CD14-positive monocyte (primary cell): ENCODE data around the gene PKP4. TPM values are rescaled to one million over a fixed set of nuclear protein-coding genes. Genes with fewer than 3 reads are reported as not detected.

Experiments used
- DNase-seq, 3 donors: peaks; one replicate each; pipeline ENCODE4 v3.0.0-alpha.2; 2011 to 2022
- H2AFZ ChIP-seq: 2 replicates; pipeline ENCODE4 v1.6.0; 2012; ENCODE audit warnings: mild to moderate bottlenecking, low read depth, low read length, inconsistent platforms; ENCODE audit not compliant: insufficient read depth, poor library complexity, severe bottlenecking
- H3K27ac ChIP-seq, 2 donors: 1 replicate in 1 of 2; 2 replicates in 1 of 2; pipeline ENCODE4 v1.5.1; 2012 to 2013; ENCODE audit warnings: low read length in 2 of 2, control low read depth in 1 of 2, inconsistent platforms in 1 of 2, low read depth in 1 of 2, mild to moderate bottlenecking in 1 of 2
- H3K27me3 ChIP-seq, 2 donors: one replicate each; pipeline versions ENCODE4 v1.6.0 to v1.6.1; 2011 to 2013; ENCODE audit warnings: low read length in 2 of 2; ENCODE audit not compliant: control insufficient read depth in 2 of 2, insufficient read depth in 2 of 2
- H3K36me3 ChIP-seq, 2 donors: replicated peaks in 1 of 2; 1 replicate in 1 of 2; 2 replicates in 1 of 2; pipeline versions ENCODE4 v1.5.1 to v1.6.1; 2012 to 2013; ENCODE audit warnings: low read length in 2 of 2, control low read depth in 1 of 2, inconsistent platforms in 1 of 2, mild to moderate bottlenecking in 1 of 2; ENCODE audit not compliant: insufficient read depth in 2 of 2, control insufficient read depth in 1 of 2
- H3K4me1 ChIP-seq, 2 donors: 1 replicate in 1 of 2; 2 replicates in 1 of 2; pipeline versions ENCODE4 v1.5.1 to v1.6.1; 2012 to 2013; ENCODE audit warnings: low read length in 2 of 2, control low read depth in 1 of 2, inconsistent platforms in 1 of 2, mild to moderate bottlenecking in 1 of 2, moderate library complexity in 1 of 2; ENCODE audit not compliant: insufficient read depth in 2 of 2, control insufficient read depth in 1 of 2
- H3K4me2 ChIP-seq: replicated peaks from 2 replicates; pipeline ENCODE3; 2012; ENCODE audit warnings: low read length, moderate library complexity, mild to moderate bottlenecking; ENCODE audit not compliant: poor library complexity, severe bottlenecking; ENCODE audit errors: extremely low read depth
- H3K4me3 ChIP-seq, 3 experiments: fragments of 200-600 bp in 1 of 3; sonication (generic) in 1 of 3; replicated peaks in 1 of 3; 1 replicate in 2 of 3; 2 replicates in 1 of 3; pipeline ENCODE4 v1.5.1; 2011 to 2013; ENCODE audit warnings: low read length in 3 of 3, mild to moderate bottlenecking in 3 of 3, control low read depth in 2 of 3, low read depth in 2 of 3, inconsistent platforms in 1 of 3, moderate library complexity in 1 of 3
- H3K79me2 ChIP-seq: 2 replicates; pipeline ENCODE4 v1.6.0; 2012; ENCODE audit warnings: mild to moderate bottlenecking, control low read depth, inconsistent platforms, low read length, moderate library complexity; ENCODE audit not compliant: insufficient read depth
- H3K9ac ChIP-seq: 2 replicates; pipeline ENCODE4 v1.6.0; 2017; ENCODE audit warnings: low read length, mild to moderate bottlenecking; ENCODE audit not compliant: insufficient read depth, poor library complexity, severe bottlenecking
- H3K9me3 ChIP-seq, 2 donors: replicated peaks in 1 of 2; 1 replicate in 1 of 2; 2 replicates in 1 of 2; pipeline versions ENCODE4 v1.5.1 to v1.6.1; 2012 to 2013; ENCODE audit warnings: low read length in 2 of 2, control low read depth in 1 of 2; ENCODE audit not compliant: control insufficient read depth in 1 of 2, insufficient read depth in 1 of 2
- H4K20me1 ChIP-seq: 2 replicates; pipeline ENCODE4 v1.6.0; 2012; ENCODE audit warnings: mild to moderate bottlenecking, low read length, control low read depth, moderate library complexity; ENCODE audit not compliant: insufficient read depth
- H3K27ac Mint-ChIP-seq, 7 donors: one replicate each; pipeline ENCODE4 v1.8.0; 2020; ENCODE audit warnings: mild to moderate bottlenecking in 7 of 7, mixed read lengths in 7 of 7, moderate library complexity in 6 of 7, inconsistent platforms in 2 of 7
- H3K27me3 Mint-ChIP-seq, 3 donors: one replicate each; pipeline ENCODE4 v1.8.0; 2021 to 2022; ENCODE audit warnings: low read depth in 3 of 3, mild to moderate bottlenecking in 3 of 3, mixed read lengths in 3 of 3, moderate library complexity in 3 of 3, inconsistent platforms in 1 of 3
- H3K36me3 Mint-ChIP-seq, 2 donors: one replicate each; pipeline ENCODE4 v1.8.0; 2020; ENCODE audit warnings: mixed read lengths in 2 of 2, inconsistent platforms in 1 of 2, mild to moderate bottlenecking in 1 of 2
- H3K4me1 Mint-ChIP-seq: one replicate; pipeline ENCODE4 v1.8.0; 2020; ENCODE audit warnings: mild to moderate bottlenecking, mixed read lengths
- H3K4me3 Mint-ChIP-seq, 2 donors: one replicate each; pipeline ENCODE4 v1.8.0; 2020; ENCODE audit warnings: mild to moderate bottlenecking in 2 of 2, mixed read lengths in 2 of 2, moderate library complexity in 1 of 2
- H3K9me3 Mint-ChIP-seq, 7 donors: one replicate each; pipeline ENCODE4 v1.8.0; 2020 to 2022; ENCODE audit warnings: mixed read lengths in 7 of 7, mild to moderate bottlenecking in 6 of 7, moderate library complexity in 6 of 7, inconsistent platforms in 2 of 7
- CTCF ChIP-seq: fragments of 200-600 bp; IDR thresholded peaks from one replicate; pipeline ENCODE4 v1.8.0; 2022; ENCODE audit warnings: antibody characterized with exemption, mild to moderate bottlenecking
- WGBS: methylation state at CpG from one replicate; pipeline ENCODE4 v1.1.5; 2013; ENCODE audit warnings: missing lambda C conversion rate; ENCODE audit not compliant: insufficient coverage; 5-methylcytosine and 5-hydroxymethylcytosine counted together
- intact Hi-C, 2 donors: fragments of 100-400 bp; cut with micrococcal nuclease; formaldehyde crosslinking; loops; one replicate each; pipeline versions ENCODE4 v1.15.0 to v1.15.1; 2023
- polyA plus RNA-seq, 3 donors: library from polyadenylated mRNA; depleted of rRNA in 1 of 3; unstranded in 2 of 3; stranded (reverse) in 1 of 3; fragments of 300-500 nt in 2 of 3; fragments of >200 nt in 1 of 3; fragmentation: Illumina TruSeq in 2 of 3; gene quantifications; 1 replicate in 2 of 3; 2 replicates in 1 of 3; pipeline ENCODE4 v1.2.3, GENCODE V29; 2012 to 2021

Gene PKP4
- polyA plus RNA-seq, 3 donors = 0.33 to 9.4 (median 0.73) TPM

GRCh38 chr2:158519481-158519880 lies 62.7 kb downstream of the PKP4 start:
- WGBS = no CpG with 5 or more reads among the region's 2 CpGs
- Histone ChIP-seq H4K20me1 (no peaks in the 10 kb centered on the region), H3K79me2 (no peaks in the 10 kb centered on the region), H3K4me1 (no peaks in the 10 kb centered on the region), H3K4me3 (no peak overlapping the region), H3K27me3 (no peaks in the 10 kb centered on the region), H3K36me3 (no peaks in the 10 kb centered on the region), H3K9ac (no peak overlapping the region), H3K27ac (no peak overlapping the region), H3K4me2 (no peak overlapping the region), H2AFZ (no peak overlapping the region), H3K9me3 (no peaks in the 10 kb centered on the region)
- no peak overlapping the region for H3K27ac Mint-ChIP-seq
- peaks cover 0 to 15% (median 6%) of the 10 kb centered on the region in 7 donors for H3K9me3 Mint-ChIP-seq
- intact Hi-C loops = no loop called here
- peaks cover 10% of the 10 kb centered on the region for H3K4me1 Mint-ChIP-seq
- H3K4me3 Mint-ChIP-seq = no peak overlapping the region
- no peak for DNase-seq
- peaks cover 0 to 3% (median 0%) of the 10 kb centered on the region in 3 donors for H3K27me3 Mint-ChIP-seq
- no peak for TF ChIP-seq CTCF
- peaks cover 2 to 5% of the 10 kb centered on the region in 2 donors for H3K36me3 Mint-ChIP-seq

GRCh38 chr2:158529379-158530259 lies 72.9 kb downstream of the PKP4 start:
- no peak for TF ChIP-seq CTCF
- H3K4me2 ChIP-seq = no peak overlapping the region

More at GRCh38 chr2:158529379-158530259, 72.9 kb downstream of the PKP4 start:
- Histone ChIP-seq H4K20me1 (no peaks in the 10 kb centered on the region), H3K36me3 (peaks cover 0 to 3% of the 10 kb centered on the region in 2 donors), H3K9me3 (no peaks in the 10 kb centered on the region), H3K27ac (no peak overlapping the region), H3K4me3 (no peak overlapping the region), H2AFZ (no peak overlapping the region), H3K27me3 (no peaks in the 10 kb centered on the region), H3K9ac (no peak overlapping the region), H3K4me1 (no peaks in the 10 kb centered on the region), H3K79me2 (no peaks in the 10 kb centered on the region)
- no peak for DNase-seq
- Mint-ChIP-seq H3K27me3 (no peaks in the 10 kb centered on the region), H3K27ac (no peak overlapping the region), H3K4me1 (no peaks in the 10 kb centered on the region), H3K4me3 (no peak overlapping the region), H3K36me3 (peaks cover 10 to 11% of the 10 kb centered on the region in 2 donors), H3K9me3 (no peaks in the 10 kb centered on the region)
- intact Hi-C loops = no loop called here
- no CpG with 5 or more reads among the region's 4 CpGs for whole genome bisulfite sequencing
